NT2/D1 (cell line): ENCODE data around the gene CCDC88A.

Experiments
- YY1 ChIP-seq: IDR thresholded peaks from 2 replicates; pipeline ENCODE4 v1.6.1; 2011; ENCODE audit not compliant: insufficient read length, insufficient read depth
- ZNF274 ChIP-seq: IDR thresholded peaks from 2 replicates; pipeline ENCODE4 v1.6.1; 2011; ENCODE audit warnings: mild to moderate bottlenecking, low read depth, low read length

GRCh38 chr2:55311444-55311870 is 108.2 kb downstream of the CCDC88A start:
- no peak for TF ChIP-seq YY1
- TF ChIP-seq ZNF274 = no peak
